ENCODE results near the gene HYCC1.

Gene HYCC1

GRCh38 chr7:22972207-22972606 is 41.7 kb downstream of the HYCC1 start:
- Histone ChIP-seq H3K4me1 (ENCODE audit: control insufficient read depth in 1 of 2, insufficient read depth in 1 of 2, low read depth in 1 of 2, low read length in 1 of 2) (no peaks in the 10 kb centered on the region), H3K36me3 (peaks cover 35% of the 10 kb centered on the region), H3K4me3 (ENCODE audit: low read depth in 1 of 2, low read length in 1 of 2) (no peak overlapping the region), H3K27me3 (no peaks in the 10 kb centered on the region), H3K9me3 (no peaks in the 10 kb centered on the region), H3K27ac (no peak overlapping the region)
- TF ChIP-seq CTCF (IDR thresholded peaks at IDR 0.05) = no peak

- Histone ChIP-seq H3K4me3 (ENCODE audit: low read depth in 1 of 2, low read length in 1 of 2) (no peak overlapping the region), H3K36me3 (peaks cover 19% of the 10 kb centered on the region), H3K27ac (no peak overlapping the region), H3K4me1 (ENCODE audit: control insufficient read depth in 1 of 2, insufficient read depth in 1 of 2, low read depth in 1 of 2, low read length in 1 of 2) (no peaks in the 10 kb centered on the region), H3K27me3 (no peaks in the 10 kb centered on the region), H3K9me3 (no peaks in the 10 kb centered on the region)
- TF ChIP-seq CTCF (IDR thresholded peaks at IDR 0.05) = no peak
Observed at GRCh38 chr7:22969010-22969431, 44.9 kb downstream of the HYCC1 start.

Data from neutrophil (primary cell).